ENCODE data around the gene STN1.

GRCh38 chr10:103876155-103876554 lies 41.8 kb downstream of the STN1 start:
- TF ChIP-seq CTCF (conservative IDR thresholded peaks at IDR 0.05; ENCODE audit: low read depth, low read length) (no peak), POLR2A (IDR thresholded peaks at IDR 0.05; ENCODE audit: low read depth, low read length) (no peak), RAD21 (IDR thresholded peaks at IDR 0.05; ENCODE audit: low read length) (no peak), RFX5 (IDR thresholded peaks at IDR 0.05; ENCODE audit: low read depth, low read length) (no peak), RCOR1 (IDR thresholded peaks at IDR 0.05; ENCODE audit: insufficient replicate concordance, low read length) (no peak), MAZ (IDR thresholded peaks at IDR 0.05; ENCODE audit: borderline replicate concordance, low read depth, low read length) (no peak), MXI1 (IDR thresholded peaks at IDR 0.05; ENCODE audit: borderline replicate concordance, low read depth, low read length) (no peak), SMC3 (IDR thresholded peaks at IDR 0.05; ENCODE audit: low read depth, low read length) (no peak), MAFK (IDR thresholded peaks at IDR 0.05; ENCODE audit: low read depth, low read length) (no peak)
- TF ChIP-seq, protein P1, sequence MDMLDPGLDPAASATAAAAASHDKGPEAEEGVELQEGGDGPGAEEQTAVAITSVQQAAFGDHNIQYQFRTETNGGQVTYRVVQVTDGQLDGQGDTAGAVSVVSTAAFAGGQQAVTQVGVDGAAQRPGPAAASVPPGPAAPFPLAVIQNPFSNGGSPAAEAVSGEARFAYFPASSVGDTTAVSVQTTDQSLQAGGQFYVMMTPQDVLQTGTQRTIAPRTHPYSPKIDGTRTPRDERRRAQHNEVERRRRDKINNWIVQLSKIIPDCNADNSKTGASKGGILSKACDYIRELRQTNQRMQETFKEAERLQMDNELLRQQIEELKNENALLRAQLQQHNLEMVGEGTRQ (IDR thresholded peaks at IDR 0.05; ENCODE audit: low read depth, low read length): no peak
- TF ChIP-seq, protein P2, sequence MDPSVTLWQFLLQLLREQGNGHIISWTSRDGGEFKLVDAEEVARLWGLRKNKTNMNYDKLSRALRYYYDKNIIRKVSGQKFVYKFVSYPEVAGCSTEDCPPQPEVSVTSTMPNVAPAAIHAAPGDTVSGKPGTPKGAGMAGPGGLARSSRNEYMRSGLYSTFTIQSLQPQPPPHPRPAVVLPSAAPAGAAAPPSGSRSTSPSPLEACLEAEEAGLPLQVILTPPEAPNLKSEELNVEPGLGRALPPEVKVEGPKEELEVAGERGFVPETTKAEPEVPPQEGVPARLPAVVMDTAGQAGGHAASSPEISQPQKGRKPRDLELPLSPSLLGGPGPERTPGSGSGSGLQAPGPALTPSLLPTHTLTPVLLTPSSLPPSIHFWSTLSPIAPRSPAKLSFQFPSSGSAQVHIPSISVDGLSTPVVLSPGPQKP (IDR thresholded peaks at IDR 0.05; ENCODE audit: borderline replicate concordance, low read depth, low read length): no peak

Data from IMR-90 (cell line).